GM12872 (cell line): ENCODE results near the gene LRRC4.

Source experiments
- TF ChIP-seq, protein P1 (sequence below): IDR thresholded peaks from 3 replicates; pipeline ENCODE4 v1.5.1; 2011; ENCODE audit warnings: low read depth, mild to moderate bottlenecking, low read length, moderate library complexity; ENCODE audit not compliant: insufficient read depth

LRRC4 gene

DNA sequence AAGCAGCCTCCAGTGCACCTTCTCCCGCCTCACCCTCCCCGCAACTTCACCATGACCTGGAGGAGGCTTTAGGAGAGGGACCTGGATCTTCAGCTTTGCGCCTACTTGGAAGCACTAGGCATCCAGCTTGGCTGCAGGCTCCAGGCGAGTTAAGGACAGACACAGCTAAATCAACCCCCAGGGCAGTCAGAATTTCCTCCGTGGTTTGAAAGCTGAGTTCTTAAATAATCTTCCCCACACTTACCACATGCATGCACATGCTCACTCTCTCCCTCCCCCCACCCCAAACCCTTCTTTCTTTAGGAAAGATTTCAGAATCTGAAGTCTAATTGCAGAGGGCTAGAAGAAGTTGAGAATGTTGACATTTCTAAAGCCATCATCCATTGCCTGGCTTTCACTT lies 36.7 kb upstream of the LRRC4 start:
- TF ChIP-seq, protein P1, sequence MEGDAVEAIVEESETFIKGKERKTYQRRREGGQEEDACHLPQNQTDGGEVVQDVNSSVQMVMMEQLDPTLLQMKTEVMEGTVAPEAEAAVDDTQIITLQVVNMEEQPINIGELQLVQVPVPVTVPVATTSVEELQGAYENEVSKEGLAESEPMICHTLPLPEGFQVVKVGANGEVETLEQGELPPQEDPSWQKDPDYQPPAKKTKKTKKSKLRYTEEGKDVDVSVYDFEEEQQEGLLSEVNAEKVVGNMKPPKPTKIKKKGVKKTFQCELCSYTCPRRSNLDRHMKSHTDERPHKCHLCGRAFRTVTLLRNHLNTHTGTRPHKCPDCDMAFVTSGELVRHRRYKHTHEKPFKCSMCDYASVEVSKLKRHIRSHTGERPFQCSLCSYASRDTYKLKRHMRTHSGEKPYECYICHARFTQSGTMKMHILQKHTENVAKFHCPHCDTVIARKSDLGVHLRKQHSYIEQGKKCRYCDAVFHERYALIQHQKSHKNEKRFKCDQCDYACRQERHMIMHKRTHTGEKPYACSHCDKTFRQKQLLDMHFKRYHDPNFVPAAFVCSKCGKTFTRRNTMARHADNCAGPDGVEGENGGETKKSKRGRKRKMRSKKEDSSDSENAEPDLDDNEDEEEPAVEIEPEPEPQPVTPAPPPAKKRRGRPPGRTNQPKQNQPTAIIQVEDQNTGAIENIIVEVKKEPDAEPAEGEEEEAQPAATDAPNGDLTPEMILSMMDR: no peak

DNA sequence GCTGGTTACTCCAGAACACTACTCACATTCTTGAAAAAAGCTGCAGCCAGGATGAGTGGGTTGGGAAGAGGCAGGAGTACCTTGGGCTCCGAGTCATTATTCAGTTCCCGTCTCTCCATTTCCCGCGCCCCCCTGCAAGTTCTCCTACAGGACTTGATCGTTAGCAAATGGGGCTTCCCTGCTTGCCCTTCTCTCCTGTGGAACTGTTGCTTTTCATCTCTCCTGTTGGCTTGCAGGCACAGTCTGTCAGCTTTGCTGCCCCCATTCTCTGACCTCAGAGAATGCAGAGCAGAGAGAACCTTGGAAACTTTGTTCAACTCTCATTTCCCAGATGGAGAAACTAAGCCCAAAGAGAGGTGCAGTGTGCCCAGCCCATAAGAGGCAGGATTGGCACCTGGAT lies 35.6 kb upstream of the LRRC4 start:
- TF ChIP-seq, protein P1: no peak

DNA sequence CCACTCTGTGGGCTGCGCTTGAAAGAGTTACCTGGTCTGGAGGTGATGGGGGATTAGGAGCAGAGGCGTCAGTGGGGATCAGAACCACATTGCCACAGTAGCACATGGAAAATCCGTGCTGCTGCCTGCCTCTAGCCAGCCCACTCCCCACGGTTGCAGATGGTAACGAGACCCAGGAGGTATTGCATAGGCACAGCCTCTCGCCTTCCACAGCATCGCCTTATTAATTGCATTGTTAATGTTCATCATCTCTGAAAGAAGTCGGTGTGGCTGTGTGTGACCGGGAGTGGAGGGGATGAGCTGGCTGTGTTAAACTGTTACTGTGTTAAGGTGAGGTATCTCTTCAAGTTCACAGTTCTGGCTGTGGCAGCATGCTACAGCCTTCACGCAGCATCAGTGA lies 35.2 kb upstream of the LRRC4 start:
- TF ChIP-seq, protein P1: no peak

DNA sequence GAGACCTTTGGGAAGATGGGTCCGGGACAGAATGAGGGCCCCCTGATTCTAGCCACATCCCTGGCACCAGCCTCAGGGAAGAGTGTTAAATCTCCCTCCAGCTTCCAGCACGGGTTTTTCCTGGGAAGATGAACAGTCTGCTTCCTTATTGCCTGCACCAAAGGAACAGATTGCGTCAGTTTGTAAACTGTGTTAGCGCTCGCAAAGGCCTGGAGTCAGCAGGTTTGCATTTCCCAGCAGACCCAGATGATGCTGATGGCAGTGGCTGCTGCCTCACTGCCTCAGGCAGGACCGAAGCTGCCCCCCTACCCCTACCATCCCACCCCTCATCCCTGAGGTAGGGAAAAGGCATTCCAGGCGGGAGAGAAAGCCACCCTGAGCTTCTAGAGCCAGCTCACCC lies 34.6 kb upstream of the LRRC4 start:
- TF ChIP-seq, protein P1: no peak

DNA sequence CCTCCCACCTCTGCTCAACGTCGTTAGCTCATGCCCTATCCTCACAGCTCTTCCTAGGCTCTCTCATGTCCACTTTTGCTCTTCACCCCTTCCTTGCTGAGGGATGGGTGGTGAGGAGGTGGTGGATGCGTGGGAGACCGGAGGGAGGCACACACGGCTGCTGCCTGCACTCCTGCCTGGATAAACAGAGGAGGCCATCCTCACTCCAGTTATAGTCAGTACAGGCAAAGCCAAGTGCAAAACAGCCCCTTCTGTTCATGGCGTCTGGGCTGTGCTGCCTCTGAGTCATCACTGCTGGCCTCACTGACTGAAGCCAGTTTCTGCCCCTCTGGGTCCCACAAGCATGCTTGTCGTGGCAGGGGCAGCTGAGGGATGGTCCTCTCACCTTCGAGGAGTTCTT lies 31.9 kb upstream of the LRRC4 start:
- TF ChIP-seq, protein P1: no peak

DNA sequence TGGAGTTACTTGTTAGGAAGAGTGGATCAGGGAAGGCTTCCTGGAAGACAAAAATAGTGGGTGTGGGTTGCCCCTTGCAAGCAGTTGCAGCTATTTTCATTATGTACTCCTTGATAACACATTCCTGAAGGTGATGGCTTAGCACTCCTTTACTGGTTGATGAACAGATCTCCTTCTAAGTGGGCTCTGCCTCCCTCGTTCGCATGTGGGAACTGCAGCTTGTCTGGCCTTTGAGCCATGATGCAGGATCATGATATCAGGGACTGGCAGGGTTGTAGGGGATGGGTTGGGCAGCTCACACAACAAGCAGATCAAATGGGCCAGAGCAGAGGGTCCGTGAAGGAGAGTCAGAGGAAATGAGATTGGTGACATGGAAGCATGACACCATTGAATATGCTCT lies 28.8 kb upstream of the LRRC4 start:
- TF ChIP-seq, protein P1: no peak

DNA sequence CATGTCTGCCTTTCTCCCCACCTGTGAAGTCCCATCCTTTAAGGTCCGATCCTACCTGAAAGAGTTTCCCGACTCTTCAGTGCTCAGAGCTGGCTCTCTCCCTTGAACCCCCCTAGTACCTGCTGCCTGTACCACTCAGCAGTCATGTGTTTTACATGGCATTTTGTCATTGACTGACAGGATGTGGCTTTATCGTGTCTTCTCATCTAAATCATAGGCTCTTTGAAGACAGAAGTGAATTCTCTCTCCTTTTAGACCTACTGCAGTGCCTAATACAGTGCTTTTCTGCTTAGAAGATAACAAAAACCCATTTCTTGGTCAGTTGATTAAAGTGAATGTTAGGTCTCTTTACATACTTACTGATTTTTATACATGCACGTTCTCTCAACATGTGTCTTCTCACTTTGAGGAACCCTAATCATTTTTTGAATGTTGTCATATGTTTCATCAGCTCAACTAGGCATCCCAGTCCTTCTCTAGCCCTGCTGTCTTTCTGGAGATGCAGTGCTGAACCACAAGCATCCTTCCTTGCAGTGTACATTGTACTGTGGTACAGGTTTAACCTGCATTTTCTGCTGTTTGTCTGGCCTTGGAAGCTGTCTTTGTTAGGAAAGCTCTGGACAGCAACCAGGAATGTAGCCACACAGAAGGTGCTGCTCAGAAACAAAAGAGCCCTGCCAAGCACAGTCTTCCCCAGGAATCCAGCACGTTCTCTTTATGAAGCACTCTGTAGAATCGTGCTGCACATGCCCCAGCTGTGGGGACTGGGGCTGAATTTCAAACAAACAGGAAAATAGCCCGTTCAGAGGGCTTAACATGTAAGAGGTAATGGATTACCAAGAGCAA lies 28.1 kb upstream of the LRRC4 start:
- TF ChIP-seq, protein P1: no peak

DNA sequence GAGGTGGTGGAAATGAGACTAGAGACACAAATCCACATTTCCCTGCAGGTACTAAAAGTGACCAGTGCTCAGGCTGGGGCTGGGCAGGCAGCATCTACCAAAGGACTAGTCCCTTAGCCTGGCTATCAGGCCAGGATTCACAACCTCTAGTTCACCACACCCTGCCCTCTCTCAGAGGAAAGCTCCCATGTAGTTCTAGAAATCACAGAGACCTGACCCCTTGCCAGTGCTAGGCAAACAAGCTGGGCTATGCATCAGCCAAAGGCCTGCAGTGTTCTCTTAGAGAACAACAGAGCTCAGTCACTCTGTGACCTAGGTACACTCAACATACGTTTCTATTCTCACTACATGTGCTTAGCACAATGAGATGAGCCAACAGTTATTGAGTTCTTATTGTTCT lies 26.7 kb upstream of the LRRC4 start:
- TF ChIP-seq, protein P1: no peak
